Testis (tissue), 3 donors: ENCODE results near the gene OTOP2. TPM values are rescaled to one million over a fixed set of nuclear protein-coding genes. Genes with fewer than 3 reads are reported as not detected.

Source experiments
- DNase-seq: peaks from one replicate; pipeline ENCODE4 v3.0.0-alpha.2; 2019
- H3K27ac ChIP-seq, 2 donors: fragments of 200-600 bp; sonication (generic); one replicate each; pipeline ENCODE4 v1.5.1; 2019
- H3K27me3 ChIP-seq: fragments of 200-600 bp; sonication (generic); one replicate; pipeline ENCODE4 v1.5.1; 2019
- H3K36me3 ChIP-seq: fragments of 200-600 bp; sonication (generic); one replicate; pipeline ENCODE4 v1.5.1; 2017; ENCODE audit warnings: low read depth; ENCODE audit errors: missing control alignments
- H3K4me1 ChIP-seq: fragments of 200-600 bp; sonication (generic); one replicate; pipeline ENCODE4 v1.5.1; 2019
- H3K4me3 ChIP-seq, 2 donors: fragments of 200-600 bp; sonication (generic); one replicate each; pipeline ENCODE4 v1.5.1; 2017 to 2019
- H3K9me3 ChIP-seq: fragments of 200-600 bp; sonication (generic); one replicate; pipeline ENCODE4 v1.5.1; 2017
- POLR2A ChIP-seq: fragments of 450-650 bp; IDR thresholded peaks from one replicate; pipeline ENCODE4 v1.6.1; 2017; ENCODE audit warnings: antibody characterized with exemption, mild to moderate bottlenecking, moderate library complexity
- WGBS, 2 donors: methylation state at CpG; one replicate each; pipeline ENCODE4 v1.1.5; 2018; 5-methylcytosine and 5-hydroxymethylcytosine counted together
- intact Hi-C: fragments of 100-400 bp; cut with DNase I; formaldehyde crosslinking; loops from one replicate; pipeline ENCODE4 v1.15.1; 2023; ENCODE audit warnings: low total_unique reads
- polyA plus RNA-seq: library from polyadenylated mRNA; stranded (reverse); fragments of 350-450 nt; fragmentation: Illumina TruSeq; extraction: RNeasy Lipid Tissue Mini Kit (QIAGEN cat#74804); gene quantifications from one replicate; pipeline ENCODE4 v1.2.3, GENCODE V29; 2014; ENCODE audit warnings: low read depth, low replicate concordance; ENCODE audit not compliant: insufficient read depth
- total RNA-seq, 2 donors: library from RNA; depleted of rRNA; stranded (reverse); fragments of >200 nt; gene quantifications; one replicate each; pipeline ENCODE4 v1.2.3, GENCODE V29; 2016
- TF ChIP-seq, protein P1 (sequence below), 3 experiments: fragments of 450-650 bp in 2 of 3; fragments of 200-600 bp in 1 of 3; sonication (generic) in 1 of 3; IDR thresholded peaks; one replicate each; pipeline ENCODE4 v1.5.1; 2016 to 2019; ENCODE audit warnings: antibody characterized with exemption in 3 of 3, mild to moderate bottlenecking in 2 of 3, moderate library complexity in 1 of 3

The OTOP2 gene
- total and polyA plus RNA-seq, 3 donors from 2014 or later, result 2.4 to 5.7 (median 5.7) TPM

DNA sequence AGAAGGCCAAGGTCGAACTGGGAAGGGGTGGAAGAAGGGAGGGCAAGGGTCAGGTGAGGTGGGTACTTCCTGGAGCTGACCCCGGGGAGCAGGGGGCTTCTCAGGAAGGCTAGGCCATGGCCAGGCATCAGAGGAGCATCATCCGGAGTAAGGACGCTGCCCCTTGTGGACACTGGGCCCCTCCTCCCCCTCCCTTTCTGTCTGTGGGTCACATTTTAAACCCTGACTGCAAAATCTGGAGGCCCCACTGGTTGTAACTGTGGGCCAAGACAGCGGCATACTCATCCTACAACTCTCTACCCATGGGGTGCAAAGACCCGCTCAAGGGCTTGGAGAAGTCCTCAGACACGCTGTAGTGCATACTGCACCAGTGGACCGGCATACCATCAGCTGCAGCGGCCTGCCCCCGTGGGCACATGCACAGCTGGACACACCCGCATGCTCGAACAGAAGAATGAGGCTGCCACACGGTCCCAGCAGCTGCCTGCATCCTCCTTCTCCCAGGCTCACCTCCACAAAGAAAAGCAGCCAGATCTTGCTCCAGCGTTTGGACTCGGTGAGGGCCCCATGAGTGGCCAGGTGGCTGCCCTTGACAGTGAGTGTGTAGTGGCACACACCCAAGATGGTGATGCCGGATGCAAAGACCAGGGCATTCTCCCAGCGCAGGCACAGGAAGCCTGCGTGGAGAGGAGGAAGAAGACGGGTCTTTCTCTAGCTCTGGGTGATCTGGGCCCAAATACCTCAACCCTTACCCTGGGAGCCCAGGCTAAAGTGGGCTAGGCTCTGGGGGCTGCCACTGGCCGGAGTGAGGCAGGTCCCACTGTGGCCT is 31.8 kb upstream of the OTOP2 start:
- intact Hi-C loops, result no loop called here
- no peaks in the 10 kb centered on the region for H3K27me3 ChIP-seq
- H3K4me1 ChIP-seq, result peaks cover 9% of the 10 kb centered on the region

DNA sequence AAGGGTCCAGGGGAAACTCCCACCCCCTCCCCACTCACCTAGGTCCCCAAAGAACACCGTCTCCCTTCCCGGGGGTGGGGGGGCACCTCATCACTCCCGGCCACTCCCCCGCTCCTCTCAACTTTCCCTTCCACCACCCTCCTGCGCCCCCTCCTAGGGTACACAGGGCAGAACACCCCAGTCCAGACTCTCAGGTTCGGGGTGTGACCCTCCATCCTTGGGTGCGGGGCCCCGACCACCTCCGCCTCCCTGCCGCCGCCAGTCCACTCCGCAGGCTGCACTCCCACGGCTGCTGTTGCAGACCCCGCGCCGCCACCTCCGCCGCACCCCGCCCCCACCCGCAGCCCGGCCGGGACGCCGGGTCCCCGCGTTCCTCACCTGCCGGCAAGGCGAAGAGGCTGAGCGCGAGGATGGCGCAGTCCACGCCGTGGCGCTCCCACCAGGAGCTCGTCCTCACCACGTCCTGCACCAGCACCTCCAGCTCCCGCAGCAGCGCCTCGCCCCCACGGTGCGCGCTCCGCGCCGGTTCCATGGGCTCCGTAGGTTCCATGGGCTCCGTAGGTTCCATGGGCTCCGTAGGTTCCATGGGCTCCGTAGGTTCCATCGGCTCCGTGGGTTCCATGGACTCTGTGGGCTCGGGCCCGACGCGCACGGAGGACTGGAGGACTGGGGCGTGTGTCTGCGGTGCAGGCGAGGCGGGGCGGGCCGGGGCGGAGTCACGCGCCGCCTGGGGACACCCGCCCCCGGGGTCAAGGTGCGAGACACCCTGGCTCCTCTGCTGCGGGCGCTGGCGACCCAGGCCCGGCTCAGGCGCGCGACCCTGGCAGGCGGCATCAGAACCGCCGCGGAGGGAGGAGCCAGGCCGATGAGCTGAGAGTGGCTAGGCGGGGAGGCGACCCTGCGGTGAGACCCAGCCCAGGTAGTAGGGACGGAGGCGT is 30.8 kb upstream of the OTOP2 start, which contains the start of gene FADS6:
FADS6 (minus strand) TSS at position 660 of the 938 bp plus-strand sequence; CDS start at position 622, 38 bp downstream.
- TF ChIP-seq, protein P1, sequence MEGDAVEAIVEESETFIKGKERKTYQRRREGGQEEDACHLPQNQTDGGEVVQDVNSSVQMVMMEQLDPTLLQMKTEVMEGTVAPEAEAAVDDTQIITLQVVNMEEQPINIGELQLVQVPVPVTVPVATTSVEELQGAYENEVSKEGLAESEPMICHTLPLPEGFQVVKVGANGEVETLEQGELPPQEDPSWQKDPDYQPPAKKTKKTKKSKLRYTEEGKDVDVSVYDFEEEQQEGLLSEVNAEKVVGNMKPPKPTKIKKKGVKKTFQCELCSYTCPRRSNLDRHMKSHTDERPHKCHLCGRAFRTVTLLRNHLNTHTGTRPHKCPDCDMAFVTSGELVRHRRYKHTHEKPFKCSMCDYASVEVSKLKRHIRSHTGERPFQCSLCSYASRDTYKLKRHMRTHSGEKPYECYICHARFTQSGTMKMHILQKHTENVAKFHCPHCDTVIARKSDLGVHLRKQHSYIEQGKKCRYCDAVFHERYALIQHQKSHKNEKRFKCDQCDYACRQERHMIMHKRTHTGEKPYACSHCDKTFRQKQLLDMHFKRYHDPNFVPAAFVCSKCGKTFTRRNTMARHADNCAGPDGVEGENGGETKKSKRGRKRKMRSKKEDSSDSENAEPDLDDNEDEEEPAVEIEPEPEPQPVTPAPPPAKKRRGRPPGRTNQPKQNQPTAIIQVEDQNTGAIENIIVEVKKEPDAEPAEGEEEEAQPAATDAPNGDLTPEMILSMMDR (IDR thresholded peaks at IDR 0.05), result no peak
- H3K9me3 ChIP-seq, result no peaks in the 10 kb centered on the region
- peak within 1 kb of the TSS; percentile 18 to 56 for H3K4me3 ChIP-seq
- DNase-seq, result no peak
- peaks cover 9% of the 10 kb centered on the region for H3K4me1 ChIP-seq
- no peak within 1 kb of the TSS for H3K27ac ChIP-seq
- H3K36me3 ChIP-seq, result no peaks in the 10 kb centered on the region
- 3 to 13% methylated on average over 11 to 46 of the region's 86 CpGs for WGBS, 2 donors
- intact Hi-C loops, result no loop called here
- no peaks in the 10 kb centered on the region for H3K27me3 ChIP-seq

More for the DNA sequence above, 31.8 kb upstream of the OTOP2 start:
- WGBS, 2 donors, result 49 to 51% methylated on average over 18 to 20 of the region's 20 CpGs
- no peak for TF ChIP-seq POLR2A
- TF ChIP-seq, protein P1 (IDR thresholded peaks at IDR 0.05), result no peak
- DNase-seq, result no peak
- Histone ChIP-seq H3K27ac (no peak overlapping the region), H3K36me3 (no peaks in the 10 kb centered on the region), H3K9me3 (no peaks in the 10 kb centered on the region), H3K4me3 (no peak overlapping the region)

DNA sequence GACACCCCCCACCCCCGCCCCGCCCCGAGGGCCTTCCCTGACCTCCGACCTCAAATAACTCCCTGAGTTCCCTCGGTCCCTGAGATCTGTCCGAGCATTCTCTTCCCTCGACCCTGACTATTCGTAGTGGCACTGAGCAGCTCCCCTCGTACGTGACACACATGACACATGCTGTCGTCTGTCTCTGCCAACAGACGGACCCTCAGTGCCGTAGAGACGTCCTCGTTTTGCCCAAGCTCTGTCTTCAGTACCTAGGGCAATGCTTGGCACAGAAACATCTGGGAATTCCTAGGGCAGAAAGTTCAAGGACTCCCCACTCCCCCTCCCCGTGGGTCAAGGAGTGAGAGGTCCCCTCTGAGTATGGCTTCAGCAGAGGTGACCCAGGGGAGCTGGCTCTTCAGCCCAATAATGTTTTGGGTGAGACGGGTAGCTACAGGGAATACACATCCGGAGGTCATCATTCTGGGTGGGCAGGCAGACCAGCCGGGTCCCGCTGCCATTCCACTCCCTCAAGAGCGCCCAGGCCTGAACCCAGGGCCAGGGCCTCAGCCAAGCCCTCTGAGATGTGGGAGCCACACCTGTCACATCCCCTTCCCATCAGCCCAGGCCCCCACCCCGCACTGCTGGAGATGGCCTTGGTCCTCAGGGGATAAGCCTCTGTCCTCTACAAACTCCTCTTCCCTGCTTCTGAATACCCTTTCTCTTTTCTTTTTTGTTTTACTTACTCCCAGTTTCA is 30.0 kb upstream of the OTOP2 start:
- intact Hi-C loops, result no loop called here
- H3K4me1 ChIP-seq, result peaks cover 9% of the 10 kb centered on the region
- H3K4me3 ChIP-seq, result peak overlapping the region in 1 of 2 donors; percentile 56
- H3K27ac ChIP-seq, result no peak overlapping the region
- TF ChIP-seq POLR2A, result no peak
- TF ChIP-seq, protein P1 (IDR thresholded peaks at IDR 0.05), result no peak
- DNase-seq, result no peak
- no peaks in the 10 kb centered on the region for H3K9me3 ChIP-seq
- H3K27me3 ChIP-seq, result no peaks in the 10 kb centered on the region
- WGBS, 2 donors, result 7 to 22% methylated on average over 13 to 22 of the region's 22 CpGs
- H3K36me3 ChIP-seq, result no peaks in the 10 kb centered on the region

DNA sequence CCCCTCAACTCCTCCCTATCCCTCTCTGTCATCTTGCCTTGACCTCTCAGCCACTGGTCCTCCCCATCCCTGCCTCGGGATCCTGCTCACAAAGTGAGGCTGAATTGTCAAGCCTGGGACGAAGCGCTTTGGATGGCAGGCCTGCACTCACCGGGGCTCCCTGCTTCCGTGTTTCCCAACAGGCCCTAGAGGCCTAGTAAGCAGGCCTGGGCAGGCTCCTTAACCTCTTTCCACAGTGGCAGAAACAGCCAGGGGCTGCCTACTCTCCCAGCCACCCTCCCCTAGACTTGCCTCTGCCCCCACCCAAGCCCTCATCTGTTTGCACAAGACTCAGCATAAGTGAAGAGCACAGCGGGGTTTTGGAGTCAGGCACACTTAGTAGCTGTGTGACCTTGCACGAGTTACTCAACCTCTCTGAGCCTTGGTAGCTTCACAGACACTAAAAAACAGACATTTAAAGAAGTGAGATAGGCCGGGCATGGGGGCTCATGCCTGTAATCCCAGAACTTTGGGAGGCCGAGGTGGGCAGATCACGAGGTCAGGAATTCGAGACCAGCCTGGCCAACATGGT is 25.6 kb upstream of the OTOP2 start:
- no peaks in the 10 kb centered on the region for H3K36me3 ChIP-seq
- no peaks in the 10 kb centered on the region for H3K9me3 ChIP-seq
- peaks cover 3% of the 10 kb centered on the region for H3K4me1 ChIP-seq
- no peak overlapping the region for H3K27ac ChIP-seq
- DNase-seq, result no peak
- 87 to 89% methylated on average over 6 to 11 of the region's 11 CpGs for WGBS, 2 donors
- intact Hi-C loops, result no loop called here
- H3K27me3 ChIP-seq, result no peaks in the 10 kb centered on the region
- TF ChIP-seq, protein P1 (IDR thresholded peaks at IDR 0.05), result no peak
- no peak for TF ChIP-seq POLR2A
- H3K4me3 ChIP-seq, result no peak overlapping the region
